Panc1 (cell line): ENCODE results near the gene CLSTN2. TPM values are rescaled to one million over a fixed set of nuclear protein-coding genes. Genes with fewer than 3 reads are reported as not detected.

ENCODE experiments used
- ATAC-seq: fragments of 200-7000 bp; cut with Tn5 transposase; 2 replicates; pipeline ENCODE4 v1.9.1; 2020; ENCODE audit warnings: mild to moderate bottlenecking, moderate library complexity
- BruUV-seq: library from RNA; stranded (reverse); fragments of 400-500 nt; replicated peaks from 2 replicates; lab custom pipeline; 2021; lab: Mats Ljungman, UMichigan
- CTCF ChIA-PET: fragments of 300-600 bp; sonication (Branson Sonifier 250); formaldehyde crosslinking; loops from one replicate; lab custom pipeline; 2022; ENCODE audit warnings: antibody characterized with exemption; lab: Charles Lee
- POLR2A ChIA-PET: fragments of 300-600 bp; sonication (Branson Sonifier 250); formaldehyde crosslinking; loops from one replicate; lab custom pipeline; 2022; ENCODE audit warnings: antibody characterized with exemption; lab: Charles Lee
- DNase-seq: peaks from one replicate; pipeline ENCODE4 v3.0.0-alpha.2; 2010; ENCODE audit warnings: low read depth, low spot score
- H3K27ac ChIP-seq: 2 replicates; pipeline ENCODE4 v1.5.1; 2011; ENCODE audit warnings: mild to moderate bottlenecking, low read length, inconsistent platforms
- H3K27me3 ChIP-seq: fragments of 200-500 bp; sonication (Bioruptor generic); 2 replicates; pipeline ENCODE4 v1.6.0; 2014; ENCODE audit warnings: low read length, inconsistent platforms; ENCODE audit not compliant: control insufficient read depth, insufficient read depth
- H3K36me3 ChIP-seq: fragments of 200-500 bp; sonication (Bioruptor generic); 2 replicates; pipeline ENCODE4 v1.5.1; 2014; ENCODE audit warnings: inconsistent platforms, mild to moderate bottlenecking, low read length, moderate library complexity; ENCODE audit not compliant: control insufficient read depth, insufficient read depth
- H3K4me1 ChIP-seq: 2 replicates; pipeline ENCODE4 v1.5.1; 2011; ENCODE audit warnings: inconsistent platforms, mild to moderate bottlenecking, low read length, moderate library complexity; ENCODE audit not compliant: control insufficient read depth, insufficient read depth
- H3K4me3 ChIP-seq, 2 experiments: 2 replicates each; pipeline ENCODE4 v1.5.1; 2011 to 2012; ENCODE audit warnings: low read depth in 2 of 2, low read length in 2 of 2, mild to moderate bottlenecking in 2 of 2, inconsistent platforms in 1 of 2, moderate library complexity in 1 of 2
- H3K9me3 ChIP-seq: fragments of 200-500 bp; sonication (Bioruptor generic); 2 replicates; pipeline ENCODE4 v1.5.1; 2014; ENCODE audit warnings: low read depth, mild to moderate bottlenecking, inconsistent platforms, low read length, moderate library complexity; ENCODE audit not compliant: control insufficient read depth, insufficient read depth
- CTCF ChIP-seq: fragments of 450-650 bp; IDR thresholded peaks from 2 replicates; pipeline ENCODE4 v1.5.1; 2017; ENCODE audit warnings: mild to moderate bottlenecking
- POLR2AphosphoS5 ChIP-seq: IDR thresholded peaks from 2 replicates; pipeline ENCODE4 v1.6.1; 2012; ENCODE audit warnings: mild to moderate bottlenecking, low read depth, low read length, moderate library complexity
- REST ChIP-seq, 2 experiments: IDR thresholded peaks; 2 replicates each; pipeline ENCODE4 v1.6.1; 2011 to 2012; ENCODE audit warnings: low read depth in 2 of 2, control low read depth in 1 of 2, low read length in 1 of 2, mild to moderate bottlenecking in 1 of 2, moderate library complexity in 1 of 2; ENCODE audit not compliant: insufficient read depth in 1 of 2
- SIN3A ChIP-seq: IDR thresholded peaks from 2 replicates; pipeline ENCODE4 v1.6.1; 2012; ENCODE audit warnings: low read depth, mild to moderate bottlenecking, low read length, moderate library complexity, borderline replicate concordance; ENCODE audit not compliant: insufficient read depth
- TCF7L2 ChIP-seq: IDR thresholded peaks from 2 replicates; pipeline ENCODE4 v1.6.1; 2011; ENCODE audit warnings: mild to moderate bottlenecking, low read depth, low read length, inconsistent platforms
- in situ Hi-C: cut with HindIII; loops from 2 replicates; pipeline ENCODE4 v1.10.0; 2016; ENCODE audit warnings: low sequenced_read_pairs, low pct_unique_long_range_greater_than_20kb
- intact Hi-C: fragments of 100-400 bp; cut with micrococcal nuclease; formaldehyde crosslinking; loops from one replicate; pipeline ENCODE4 v1.10.0; 2022; ENCODE audit not compliant: unreplicated experiment
- total RNA-seq: library from RNA; stranded (reverse); gene quantifications from one replicate; pipeline ENCODE4 v1.2.1, GENCODE V29; 2021; ENCODE audit not compliant: unreplicated experiment

Gene CLSTN2
- total RNA-seq, 1 experiment from 2014 or later = 0.03 TPM

- no peak for ATAC-seq
- Histone ChIP-seq H3K4me1 (no peaks in the 10 kb centered on the region), H3K27me3 (no peaks in the 10 kb centered on the region; the same call in 1 of the 2 replicates), H3K27ac (no peak overlapping the region), H3K9me3 (no peaks in the 10 kb centered on the region), H3K36me3 (no peaks in the 10 kb centered on the region), H3K4me3 (no peak overlapping the region)
- no peak for DNase-seq
- intact Hi-C loops = no loop called here
- in situ Hi-C loops = no loop called here
- ChIA-PET POLR2A (no interaction called here), CTCF (no interaction called here)
- TF ChIP-seq SIN3A = no peak
- no peak for TF ChIP-seq REST (IDR thresholded peaks at IDR 0.05; ENCODE audit: insufficient read depth in 1 of 2, low read depth in 2 of 2, low read length in 1 of 2)
- no peak for TF ChIP-seq CTCF
- TF ChIP-seq TCF7L2 = no peak
- no peak for TF ChIP-seq POLR2AphosphoS5
- BruUV-seq = no TSS peak
These were observed 34.4 kb downstream of the CLSTN2 start for GRCh38 chr3:139969386-139969785.

- Histone ChIP-seq H3K4me3 (no peak overlapping the region), H3K27ac (no peak overlapping the region), H3K27me3 (no peaks in the 10 kb centered on the region; the same call in 1 of the 2 replicates), H3K4me1 (no peaks in the 10 kb centered on the region), H3K9me3 (no peaks in the 10 kb centered on the region), H3K36me3 (no peaks in the 10 kb centered on the region)
- ATAC-seq (no peak), DNase-seq (no peak)
- intact Hi-C loops = no loop called here
- ChIA-PET CTCF (no interaction called here), POLR2A (no interaction called here)
- in situ Hi-C loops = no loop called here
- no TSS peak for BruUV-seq
- TF ChIP-seq CTCF (no peak), REST (IDR thresholded peaks at IDR 0.05; ENCODE audit: insufficient read depth in 1 of 2, low read depth in 2 of 2, low read length in 1 of 2) (0 out of 4 replicates have a peak, but pooled peaks of 1 of the 2 experiments have one; percentile 21), POLR2AphosphoS5 (no peak)
These were observed 35.5 kb downstream of the CLSTN2 start for GRCh38 chr3:139970526-139970925.
